ENCODE results near the gene YWHAH.

GRCh38 chr22:31960767-31961166, 16.4 kb downstream of the YWHAH start:
- TF ChIP-seq RAD21 (IDR thresholded peaks at IDR 0.05) (no peak), MAX (IDR thresholded peaks at IDR 0.05) (no peak), CTCF (IDR thresholded peaks at IDR 0.05; ENCODE audit: low read depth, low read length, missing input control) (no peak), TAF1 (conservative IDR thresholded peaks at IDR 0.05) (no peak), EGR1 (IDR thresholded peaks at IDR 0.05; ENCODE audit: low read depth in 2 of 2) (no peak), SP1 (IDR thresholded peaks at IDR 0.05) (no peak), REST (IDR thresholded peaks at IDR 0.05) (no peak), YY1 (IDR thresholded peaks at IDR 0.05) (no peak)
